Measurements from ENCODE around the gene FAM187B. TPM values are rescaled to one million over a fixed set of nuclear protein-coding genes. Genes with fewer than 3 reads are reported as not detected.
A peak's percentile ranks its signal among the peaks of the same experiment; 100 is the strongest.

FAM187B gene
- total RNA-seq, 1 donor from 2014 or later, result not detected

DNA sequence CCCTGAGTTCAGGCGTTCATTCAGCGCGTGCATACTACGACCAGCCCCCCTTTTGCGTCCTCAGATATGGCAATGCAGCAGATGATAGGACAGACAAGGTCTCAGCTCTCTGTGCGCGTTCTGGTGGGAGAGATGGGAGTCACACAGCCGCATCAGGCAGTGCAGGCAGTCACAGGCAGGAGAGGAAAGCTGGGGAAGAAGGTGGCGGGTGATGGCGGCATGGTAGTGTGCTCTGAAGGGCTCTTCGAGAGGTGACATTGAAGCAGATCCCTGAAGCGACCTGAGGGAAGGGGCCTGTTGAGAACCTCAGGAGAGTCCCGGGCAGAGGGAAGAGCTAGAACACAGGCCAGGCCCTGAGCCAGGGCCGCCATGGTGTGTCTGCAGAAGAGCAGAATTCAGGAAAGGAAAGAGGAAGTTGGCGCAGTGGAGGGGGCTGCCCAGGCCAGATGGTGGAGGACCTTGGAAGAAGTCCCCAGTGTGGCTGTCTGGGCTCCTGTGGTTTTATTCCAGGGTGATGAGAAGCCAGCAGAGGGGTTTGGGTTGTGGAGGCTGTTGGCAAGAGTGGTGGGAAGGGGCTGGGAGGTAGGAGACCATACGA is 43.7 kb upstream of the FAM187B start:
- no peak overlapping the region for H3K4me3 ChIP-seq (ENCODE audit: low read depth, low read length)
- peaks cover 3% of the 10 kb centered on the region for H3K36me3 ChIP-seq (ENCODE audit: control insufficient read depth, insufficient read depth, low read length)
- H3K27me3 ChIP-seq (ENCODE audit: control insufficient read depth, insufficient read depth, low read length), result no peaks in the 10 kb centered on the region
- no peak for DNase-seq (ENCODE audit: low read depth)
- TF ChIP-seq, protein P1, sequence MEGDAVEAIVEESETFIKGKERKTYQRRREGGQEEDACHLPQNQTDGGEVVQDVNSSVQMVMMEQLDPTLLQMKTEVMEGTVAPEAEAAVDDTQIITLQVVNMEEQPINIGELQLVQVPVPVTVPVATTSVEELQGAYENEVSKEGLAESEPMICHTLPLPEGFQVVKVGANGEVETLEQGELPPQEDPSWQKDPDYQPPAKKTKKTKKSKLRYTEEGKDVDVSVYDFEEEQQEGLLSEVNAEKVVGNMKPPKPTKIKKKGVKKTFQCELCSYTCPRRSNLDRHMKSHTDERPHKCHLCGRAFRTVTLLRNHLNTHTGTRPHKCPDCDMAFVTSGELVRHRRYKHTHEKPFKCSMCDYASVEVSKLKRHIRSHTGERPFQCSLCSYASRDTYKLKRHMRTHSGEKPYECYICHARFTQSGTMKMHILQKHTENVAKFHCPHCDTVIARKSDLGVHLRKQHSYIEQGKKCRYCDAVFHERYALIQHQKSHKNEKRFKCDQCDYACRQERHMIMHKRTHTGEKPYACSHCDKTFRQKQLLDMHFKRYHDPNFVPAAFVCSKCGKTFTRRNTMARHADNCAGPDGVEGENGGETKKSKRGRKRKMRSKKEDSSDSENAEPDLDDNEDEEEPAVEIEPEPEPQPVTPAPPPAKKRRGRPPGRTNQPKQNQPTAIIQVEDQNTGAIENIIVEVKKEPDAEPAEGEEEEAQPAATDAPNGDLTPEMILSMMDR (IDR thresholded peaks at IDR 0.05; ENCODE audit: insufficient read depth, low read length, poor library complexity, severe bottlenecking), result no peak

DNA sequence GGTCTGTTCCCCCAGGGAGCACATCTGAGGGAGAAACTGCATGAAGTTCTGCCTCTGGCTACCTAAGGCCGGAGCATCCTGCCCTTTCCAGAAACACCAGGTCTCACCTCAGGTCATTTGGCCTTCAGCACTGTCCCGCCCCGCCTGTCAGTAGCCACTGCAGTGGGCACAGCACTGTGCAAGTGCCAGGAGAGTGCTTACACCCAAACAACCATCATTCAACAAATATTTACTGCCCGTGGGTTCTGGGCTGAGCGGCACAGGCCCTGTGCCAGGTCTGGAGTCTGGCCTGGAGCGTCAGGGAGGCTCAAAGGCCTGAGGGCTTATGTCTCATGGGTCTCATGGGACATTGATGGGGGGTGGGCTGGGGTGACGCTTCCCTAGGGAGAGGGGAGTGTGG is 43.0 kb upstream of the FAM187B start:
- TF ChIP-seq, protein P1 (IDR thresholded peaks at IDR 0.05; ENCODE audit: insufficient read depth, low read length, poor library complexity, severe bottlenecking), result no peak
- no peak for DNase-seq (ENCODE audit: low read depth)
- Histone ChIP-seq H3K27me3 (ENCODE audit: control insufficient read depth, insufficient read depth, low read length) (no peaks in the 10 kb centered on the region), H3K4me3 (ENCODE audit: low read depth, low read length) (no peak overlapping the region), H3K36me3 (ENCODE audit: control insufficient read depth, insufficient read depth, low read length) (peaks cover 3% of the 10 kb centered on the region)

DNA sequence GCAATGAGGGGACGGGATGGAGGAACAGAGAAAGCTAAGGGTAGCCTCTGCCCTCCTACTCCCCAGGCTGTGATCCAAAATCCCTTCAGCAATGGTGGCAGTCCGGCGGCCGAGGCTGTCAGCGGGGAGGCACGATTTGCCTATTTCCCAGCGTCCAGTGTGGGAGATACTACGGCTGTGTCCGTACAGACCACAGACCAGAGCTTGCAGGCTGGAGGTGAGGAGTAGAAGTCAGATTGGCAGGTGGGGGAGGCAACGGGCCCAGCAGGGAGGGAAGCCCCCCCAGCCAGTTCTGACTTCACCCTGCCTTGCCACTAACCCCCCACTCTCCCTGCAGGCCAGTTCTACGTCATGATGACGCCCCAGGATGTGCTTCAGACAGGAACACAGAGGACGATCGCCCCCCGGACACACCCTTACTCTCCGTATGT is 41.9 kb upstream of the FAM187B start:
- Histone ChIP-seq H3K36me3 (ENCODE audit: control insufficient read depth, insufficient read depth, low read length) (peaks cover 3% of the 10 kb centered on the region), H3K4me3 (ENCODE audit: low read depth, low read length) (no peak overlapping the region), H3K27me3 (ENCODE audit: control insufficient read depth, insufficient read depth, low read length) (no peaks in the 10 kb centered on the region)
- TF ChIP-seq, protein P1 (IDR thresholded peaks at IDR 0.05; ENCODE audit: insufficient read depth, low read length, poor library complexity, severe bottlenecking), result no peak
- no peak for DNase-seq (ENCODE audit: low read depth)

DNA sequence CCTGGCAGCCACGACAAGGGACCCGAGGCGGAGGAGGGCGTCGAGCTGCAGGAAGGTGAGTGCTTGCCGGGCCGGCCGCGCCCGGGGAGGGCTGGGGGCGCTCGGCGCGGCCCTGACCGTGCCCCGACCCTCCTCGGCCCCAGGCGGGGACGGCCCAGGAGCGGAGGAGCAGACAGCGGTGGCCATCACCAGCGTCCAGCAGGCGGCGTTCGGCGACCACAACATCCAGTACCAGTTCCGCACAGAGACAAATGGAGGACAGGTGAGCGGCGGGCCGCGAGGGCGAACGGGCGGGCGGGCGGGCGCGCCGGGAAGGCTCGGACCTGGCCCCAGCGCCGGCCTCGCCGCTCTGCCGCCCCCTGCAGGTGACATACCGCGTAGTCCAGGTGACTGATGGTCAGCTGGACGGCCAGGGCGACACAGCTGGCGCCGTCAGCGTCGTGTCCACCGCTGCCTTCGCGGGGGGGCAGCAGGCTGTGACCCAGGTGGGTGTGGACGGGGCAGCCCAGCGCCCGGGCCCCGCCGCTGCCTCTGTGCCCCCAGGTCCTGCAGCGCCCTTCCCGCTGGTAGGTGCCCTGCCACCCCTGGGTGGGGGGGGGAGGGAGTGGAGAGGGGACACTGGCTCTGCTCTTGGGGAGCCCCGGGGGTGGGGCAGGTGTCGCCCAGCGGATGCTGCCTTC is 41.0 kb upstream of the FAM187B start:
- TF ChIP-seq, protein P1 (IDR thresholded peaks at IDR 0.05; ENCODE audit: insufficient read depth, low read length, poor library complexity, severe bottlenecking), result peak; percentile 38
- Histone ChIP-seq H3K36me3 (ENCODE audit: control insufficient read depth, insufficient read depth, low read length) (peaks cover 3% of the 10 kb centered on the region), H3K4me3 (ENCODE audit: low read depth, low read length) (peak overlapping the region; percentile 62), H3K27me3 (ENCODE audit: control insufficient read depth, insufficient read depth, low read length) (no peaks in the 10 kb centered on the region)
- peak; percentile 37 for DNase-seq (ENCODE audit: low read depth)

DNA sequence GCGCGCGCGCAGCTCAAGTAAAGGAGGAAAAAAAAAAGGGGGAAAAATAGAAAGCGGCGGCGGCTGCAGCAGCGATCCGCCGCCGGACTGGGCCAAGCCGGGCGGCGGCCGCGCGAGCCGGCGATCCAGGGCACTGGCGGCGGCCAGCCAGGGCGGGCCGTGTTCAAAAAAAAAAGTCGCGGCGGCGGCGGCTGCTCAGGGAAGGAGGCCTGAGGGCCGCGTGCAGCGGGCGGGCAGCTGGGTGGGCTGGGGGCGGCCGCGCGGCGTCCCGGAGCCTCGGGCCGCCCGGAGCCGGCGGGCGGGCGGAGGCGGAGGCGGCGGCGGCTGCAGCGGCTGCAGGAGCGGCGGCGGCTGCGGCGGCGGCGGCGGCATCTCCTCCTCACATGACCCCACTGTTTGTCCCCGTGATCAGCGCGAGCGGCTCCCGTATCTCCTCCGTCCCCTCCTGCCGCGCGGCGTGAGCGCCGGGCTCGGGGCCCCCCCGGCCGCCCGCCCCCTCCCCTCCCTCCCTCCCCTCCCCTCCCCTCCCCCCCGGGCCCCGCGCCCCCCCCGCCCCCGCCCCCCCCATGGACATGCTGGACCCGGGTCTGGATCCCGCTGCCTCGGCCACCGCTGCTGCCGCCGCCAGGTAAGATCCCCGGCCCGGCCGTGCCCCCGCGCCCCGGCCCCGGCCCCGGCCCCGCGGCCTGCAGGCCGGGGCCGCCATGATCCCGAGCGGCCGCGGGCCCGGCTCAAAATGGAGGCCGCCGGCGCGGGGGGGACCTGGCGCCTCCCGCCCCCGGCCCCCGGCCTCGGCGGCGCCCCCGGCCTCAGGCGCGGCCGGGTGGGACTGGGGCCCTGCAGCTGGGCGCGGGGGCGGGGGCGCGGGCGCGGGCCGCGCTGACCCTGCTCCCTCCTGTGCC is 40.2 kb upstream of the FAM187B start, which contains the start of gene USF2:
TSS of gene USF2 (plus strand) at position 427 of the 902 bp plus-strand sequence. CDS start at position 567, 140 bp downstream.
- no peak for DNase-seq (ENCODE audit: low read depth)
- H3K27me3 ChIP-seq (ENCODE audit: control insufficient read depth, insufficient read depth, low read length), result no peaks in the 10 kb centered on the region
- H3K36me3 ChIP-seq (ENCODE audit: control insufficient read depth, insufficient read depth, low read length), result peaks cover 1% of the 10 kb centered on the region
- TF ChIP-seq, protein P1 (IDR thresholded peaks at IDR 0.05; ENCODE audit: insufficient read depth, low read length, poor library complexity, severe bottlenecking), result no peak
- peak within 1 kb of the TSS; percentile 81 for H3K4me3 ChIP-seq (ENCODE audit: low read depth, low read length)
